ENCODE measurements around the gene ARID3B.

GRCh38 chr15:74552773-74553441 is 11.9 kb downstream of the ARID3B start:
- TF ChIP-seq EZH2 (IDR thresholded peaks at IDR 0.05) = no peak
- no peak for TF ChIP-seq POLR2AphosphoS5 (IDR thresholded peaks at IDR 0.05; ENCODE audit: borderline replicate concordance, low read depth, low read length)
- no peak for TF ChIP-seq FOXP2 (optimal IDR thresholded peaks at IDR 0.05; ENCODE audit: control extremely low read depth, extremely low read length, insufficient read depth)

Measured in SK-N-MC (cell line).